HG02981 (cell line): ENCODE results near the gene ZFYVE28.

Experiments
- ATAC-seq: cut with Tn5 transposase; IDR thresholded peaks from one replicate; pipeline ENCODE4 v1.9.1; 2021; ENCODE audit warnings: mild to moderate bottlenecking, moderate library complexity; ENCODE audit not compliant: unreplicated experiment

The ZFYVE28 gene

GRCh38 chr4:2334826-2335728, 83.4 kb downstream of the ZFYVE28 start:
- ATAC-seq: no peak

GRCh38 chr4:2333916-2334644, 84.4 kb downstream of the ZFYVE28 start:
- ATAC-seq: no peak

- no peak for ATAC-seq
Observed at GRCh38 chr4:2333356-2333841, 85.0 kb downstream of the ZFYVE28 start.

GRCh38 chr4:2332976-2333319, 85.5 kb downstream of the ZFYVE28 start:
- ATAC-seq: no peak

- no peak for ATAC-seq
Observed at GRCh38 chr4:2332201-2332975, 86.1 kb downstream of the ZFYVE28 start.

- no peak for ATAC-seq
Observed at GRCh38 chr4:2331519-2332200, 86.8 kb downstream of the ZFYVE28 start.

DNA sequence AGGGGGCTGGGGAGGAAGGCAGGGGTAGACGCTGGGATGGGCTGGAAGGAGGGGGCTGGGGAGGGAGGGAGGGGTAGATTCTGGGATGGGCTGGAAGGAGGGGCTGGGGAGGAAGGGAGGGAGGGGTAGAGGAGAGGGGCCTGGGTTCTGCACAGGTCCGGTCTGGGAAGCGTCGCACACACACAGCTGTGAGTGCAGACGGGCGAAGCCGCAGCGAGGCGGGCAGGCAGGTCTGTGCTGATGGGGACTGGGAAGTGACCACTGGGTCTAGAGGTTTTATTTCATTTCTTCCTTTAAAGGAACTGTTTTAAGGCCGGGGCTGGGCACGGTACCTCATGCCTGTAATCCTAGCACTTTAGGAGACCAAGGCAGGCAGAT, 87.4 kb downstream of the ZFYVE28 start:
- no peak for ATAC-seq

- ATAC-seq: no peak
Observed at GRCh38 chr4:2330091-2331042, 88.1 kb downstream of the ZFYVE28 start.

DNA sequence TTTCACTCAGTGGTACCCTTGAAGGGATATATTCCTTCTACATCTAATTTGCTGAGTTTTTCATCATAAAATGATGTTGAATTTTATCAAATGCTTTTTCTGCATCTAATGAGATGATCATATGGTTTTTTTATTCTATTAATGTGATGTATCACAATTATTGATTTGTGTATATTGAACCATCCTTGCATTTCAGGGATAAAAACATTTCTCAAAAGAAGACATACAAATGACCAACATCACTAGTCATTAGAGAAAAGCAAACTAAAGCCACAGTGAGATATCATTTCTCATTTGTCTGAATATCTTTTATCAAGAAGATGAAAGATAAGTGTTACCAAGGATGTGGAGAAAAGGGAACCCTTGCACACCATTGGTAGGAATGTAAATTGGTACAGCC, 90.9 kb downstream of the ZFYVE28 start:
- no peak for ATAC-seq

- no peak for ATAC-seq
Observed at GRCh38 chr4:2324891-2325290, 93.6 kb downstream of the ZFYVE28 start.

- no peak for ATAC-seq
Observed at GRCh38 chr4:2322841-2323240, 95.6 kb downstream of the ZFYVE28 start.

- no peak for ATAC-seq
Observed at GRCh38 chr4:2322227-2322626, 96.2 kb downstream of the ZFYVE28 start.

- ATAC-seq: no peak
Observed at GRCh38 chr4:2321279-2322196, 96.9 kb downstream of the ZFYVE28 start.

DNA sequence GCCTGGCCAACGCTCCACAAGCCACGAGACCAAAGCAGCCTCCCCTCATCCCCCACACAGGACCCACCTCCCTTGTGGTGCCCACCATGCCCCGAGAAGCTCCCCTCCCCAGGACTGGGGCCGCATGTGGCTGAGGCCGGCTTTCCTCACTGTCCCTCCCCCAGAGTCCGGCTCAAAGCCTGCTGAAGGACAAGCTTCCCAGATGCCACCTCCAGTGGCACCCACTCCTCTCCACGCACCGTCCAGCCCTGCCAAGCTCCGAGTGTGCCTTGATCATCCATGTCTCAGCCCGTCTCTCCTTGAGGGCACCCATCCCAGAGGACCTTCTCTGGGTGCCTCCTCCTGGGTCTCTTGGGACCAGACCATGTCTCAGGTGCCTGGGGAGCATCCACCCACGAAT, 97.7 kb downstream of the ZFYVE28 start:
- no peak for ATAC-seq

- ATAC-seq: no peak
Observed at GRCh38 chr4:2320152-2320551, 98.3 kb downstream of the ZFYVE28 start.

GRCh38 chr4:2318885-2319284, 99.6 kb downstream of the ZFYVE28 start:
- ATAC-seq: no peak

- no peak for ATAC-seq
Observed at GRCh38 chr4:2318476-2318875, 100.0 kb downstream of the ZFYVE28 start.

GRCh38 chr4:2313366-2313765, 105.1 kb downstream of the ZFYVE28 start:
- ATAC-seq: no peak
